Mucosa of rectum (tissue), 2 donors: ENCODE results near the gene DDX4.

Source experiments
- H3K27ac ChIP-seq, 2 donors: one replicate each; pipeline ENCODE4 v1.7.0; 2013; ENCODE audit warnings: inconsistent platforms in 2 of 2, low read depth in 2 of 2, low read length in 2 of 2
- H3K27me3 ChIP-seq, 2 donors: one replicate each; pipeline ENCODE4 v1.7.0; 2013; ENCODE audit warnings: low read length in 2 of 2; ENCODE audit not compliant: control insufficient read depth in 2 of 2, insufficient read depth in 2 of 2
- H3K36me3 ChIP-seq, 2 donors: one replicate each; pipeline ENCODE4 v1.7.0; 2013; ENCODE audit warnings: low read length in 2 of 2; ENCODE audit not compliant: control insufficient read depth in 2 of 2, insufficient read depth in 2 of 2
- H3K4me1 ChIP-seq, 2 donors: one replicate each; pipeline ENCODE4 v1.7.0; 2013; ENCODE audit warnings: low read length in 2 of 2, mild to moderate bottlenecking in 1 of 2; ENCODE audit not compliant: control insufficient read depth in 2 of 2, insufficient read depth in 2 of 2
- H3K4me3 ChIP-seq, 2 donors: one replicate each; pipeline ENCODE4 v1.7.0; 2013; ENCODE audit warnings: low read length in 2 of 2
- H3K9ac ChIP-seq, 2 donors: one replicate each; pipeline ENCODE4 v1.7.0; 2013; ENCODE audit warnings: low read length in 2 of 2, low read depth in 1 of 2, mild to moderate bottlenecking in 1 of 2
- H3K9me3 ChIP-seq, 2 donors: one replicate each; pipeline ENCODE4 v1.7.0; 2013; ENCODE audit warnings: low read length in 2 of 2; ENCODE audit not compliant: control insufficient read depth in 2 of 2
- donor health status: healthy.
- donor health status: Normal muscosa, but diverticular disease.

Gene DDX4

GRCh38 chr5:55850839-55851674 lies 113.2 kb downstream of the DDX4 start, which contains the start of gene IL31RA:
Gene IL31RA, plus strand, starts transcription at chr5:55851357. Its CDS starts 214 bp downstream, at chr5:55851571.
- Histone ChIP-seq H3K27ac (no peak within 1 kb of the TSS), H3K4me1 (no peaks in the 10 kb centered on the region), H3K4me3 (no peak within 1 kb of the TSS), H3K9me3 (no peaks in the 10 kb centered on the region), H3K27me3 (peaks cover 0 to 2% of the 10 kb centered on the region in 2 donors), H3K36me3 (no peaks in the 10 kb centered on the region), H3K9ac (no peak within 1 kb of the TSS)

- Histone ChIP-seq H3K4me3 (no peak overlapping the region), H3K4me1 (no peaks in the 10 kb centered on the region), H3K36me3 (no peaks in the 10 kb centered on the region)
Measured at GRCh38 chr5:55851675-55851979, 113.8 kb downstream of the DDX4 start.

GRCh38 chr5:55852503-55852902 lies 114.6 kb downstream of the DDX4 start:
- Histone ChIP-seq H3K27ac (no peak overlapping the region), H3K27me3 (no peaks in the 10 kb centered on the region), H3K4me3 (no peak overlapping the region), H3K9ac (no peak overlapping the region), H3K4me1 (no peaks in the 10 kb centered on the region), H3K9me3 (no peaks in the 10 kb centered on the region), H3K36me3 (no peaks in the 10 kb centered on the region)

More at GRCh38 chr5:55851675-55851979, 113.8 kb downstream of the DDX4 start:
- H3K9me3 ChIP-seq: no peaks in the 10 kb centered on the region
- no peaks in the 10 kb centered on the region for H3K27me3 ChIP-seq
- no peak overlapping the region for H3K27ac ChIP-seq
- no peak overlapping the region for H3K9ac ChIP-seq

DNA sequence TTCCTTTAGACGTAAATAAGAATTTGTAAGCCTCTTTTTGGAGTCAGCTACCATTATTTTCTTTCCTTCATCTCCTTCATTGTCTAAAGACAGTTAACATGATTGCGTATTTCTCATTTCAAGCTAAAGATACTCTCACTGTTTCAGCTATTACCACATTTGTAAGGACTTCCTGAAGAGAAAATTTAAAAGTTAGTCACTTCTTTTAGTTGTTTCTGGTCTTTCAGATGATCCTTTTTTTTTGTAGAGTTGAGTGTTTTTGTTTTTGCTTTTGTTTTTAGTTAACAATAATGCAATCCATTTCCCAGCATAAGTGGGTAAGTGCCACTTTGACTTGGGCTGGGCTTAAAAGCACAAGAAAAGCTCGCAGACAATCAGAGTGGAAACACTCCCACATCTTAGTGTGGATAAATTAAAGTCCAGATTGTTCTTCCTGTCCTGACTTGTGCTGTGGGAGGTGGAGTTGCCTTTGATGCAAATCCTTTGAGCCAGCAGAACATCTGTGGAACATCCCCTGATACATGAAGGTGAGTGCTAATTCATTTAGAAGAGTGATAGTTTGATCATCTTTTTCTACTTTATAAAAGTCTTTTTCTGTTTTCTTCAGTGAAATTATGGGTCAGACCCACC lies 115.3 kb downstream of the DDX4 start:
- no peaks in the 10 kb centered on the region for H3K4me1 ChIP-seq
- H3K27me3 ChIP-seq: no peaks in the 10 kb centered on the region
- H3K9ac ChIP-seq: no peak overlapping the region
- no peak overlapping the region for H3K27ac ChIP-seq
- H3K4me3 ChIP-seq: no peak overlapping the region
- H3K9me3 ChIP-seq: no peaks in the 10 kb centered on the region
- H3K36me3 ChIP-seq: no peaks in the 10 kb centered on the region

DNA sequence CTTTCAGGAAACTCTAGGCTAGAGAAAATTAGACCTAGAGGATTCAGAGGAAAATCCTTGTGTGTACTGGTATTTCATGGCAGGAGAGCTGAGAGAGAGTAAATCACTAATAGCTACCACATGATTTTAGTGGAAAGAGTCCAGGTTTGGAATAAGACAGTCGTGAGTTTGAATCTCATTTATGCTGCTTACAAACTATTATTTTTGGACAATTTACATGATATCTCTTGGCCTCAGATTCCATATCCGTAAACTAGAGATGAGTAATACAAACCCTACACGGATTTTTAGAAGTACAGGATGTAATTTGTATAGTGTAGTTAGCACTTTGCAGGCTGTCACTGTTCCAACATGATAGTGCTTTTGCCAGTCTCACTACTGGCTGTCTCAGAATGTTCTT lies 116.0 kb downstream of the DDX4 start:
- H3K9ac ChIP-seq: no peak overlapping the region
- H3K4me1 ChIP-seq: no peaks in the 10 kb centered on the region
- no peaks in the 10 kb centered on the region for H3K36me3 ChIP-seq
- H3K4me3 ChIP-seq: no peak overlapping the region
- H3K27me3 ChIP-seq: no peaks in the 10 kb centered on the region
- no peaks in the 10 kb centered on the region for H3K9me3 ChIP-seq
- H3K27ac ChIP-seq: no peak overlapping the region

GRCh38 chr5:55855509-55855908 lies 117.6 kb downstream of the DDX4 start:
- Histone ChIP-seq H3K9ac (no peak overlapping the region), H3K27me3 (no peaks in the 10 kb centered on the region), H3K9me3 (no peaks in the 10 kb centered on the region), H3K27ac (no peak overlapping the region), H3K4me1 (no peaks in the 10 kb centered on the region), H3K36me3 (no peaks in the 10 kb centered on the region), H3K4me3 (no peak overlapping the region)

GRCh38 chr5:55856516-55857246 lies 118.8 kb downstream of the DDX4 start:
- Histone ChIP-seq H3K9me3 (no peaks in the 10 kb centered on the region), H3K36me3 (no peaks in the 10 kb centered on the region), H3K4me1 (no peaks in the 10 kb centered on the region), H3K27me3 (no peaks in the 10 kb centered on the region), H3K27ac (no peak overlapping the region), H3K9ac (no peak overlapping the region), H3K4me3 (no peak overlapping the region)

DNA sequence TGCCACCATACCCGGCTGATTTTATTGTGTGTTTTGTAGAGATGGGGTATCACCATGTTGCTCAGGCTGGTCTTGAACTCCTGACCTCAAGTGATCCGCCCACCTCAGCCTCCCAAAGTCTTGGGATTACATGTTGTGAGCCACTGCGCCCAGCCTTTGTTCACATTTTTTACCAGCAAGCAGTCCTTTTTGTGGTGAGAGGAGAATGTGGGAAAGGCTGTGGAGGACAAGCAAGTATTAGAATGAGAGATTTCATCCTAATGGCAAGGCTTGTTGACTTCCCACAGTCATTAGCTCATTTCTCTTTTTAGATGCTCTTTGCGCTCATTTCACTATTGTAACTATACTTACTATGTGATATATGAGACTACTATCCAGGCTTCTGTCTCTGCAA lies 119.4 kb downstream of the DDX4 start:
- Histone ChIP-seq H3K4me3 (no peak overlapping the region), H3K9ac (no peak overlapping the region), H3K27me3 (no peaks in the 10 kb centered on the region), H3K36me3 (no peaks in the 10 kb centered on the region), H3K27ac (no peak overlapping the region), H3K9me3 (no peaks in the 10 kb centered on the region), H3K4me1 (no peaks in the 10 kb centered on the region)

DNA sequence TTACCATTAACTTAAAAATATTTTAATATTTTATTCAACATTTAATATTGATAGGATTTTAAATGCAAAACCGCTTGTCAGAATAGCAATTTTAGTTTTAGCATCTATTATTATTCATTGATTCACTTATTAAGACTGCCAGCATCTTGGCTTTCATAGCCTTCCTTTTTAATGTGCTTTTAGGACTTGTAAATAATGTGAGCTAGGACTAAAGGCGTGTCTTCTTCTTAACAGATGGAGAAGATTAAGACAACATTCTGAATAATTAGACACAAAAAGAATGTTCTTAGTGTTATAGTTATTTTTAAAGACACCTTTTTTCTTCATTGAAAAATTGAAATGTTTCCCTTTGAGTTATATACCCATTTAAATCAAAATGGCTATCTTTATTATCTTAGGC lies 120.2 kb downstream of the DDX4 start:
- Histone ChIP-seq H3K27ac (no peak overlapping the region), H3K27me3 (no peaks in the 10 kb centered on the region), H3K4me1 (no peaks in the 10 kb centered on the region), H3K4me3 (no peak overlapping the region), H3K9ac (no peak overlapping the region), H3K9me3 (no peaks in the 10 kb centered on the region), H3K36me3 (no peaks in the 10 kb centered on the region)

GRCh38 chr5:55860288-55860687 lies 122.4 kb downstream of the DDX4 start:
- Histone ChIP-seq H3K9ac (no peak overlapping the region), H3K27ac (no peak overlapping the region), H3K4me1 (no peaks in the 10 kb centered on the region), H3K27me3 (no peaks in the 10 kb centered on the region), H3K36me3 (no peaks in the 10 kb centered on the region), H3K4me3 (no peak overlapping the region), H3K9me3 (no peaks in the 10 kb centered on the region)
